A673 (cell line): ENCODE measurements around the gene SRRM2. TPM values are rescaled to one million over a fixed set of nuclear protein-coding genes. Genes with fewer than 3 reads are reported as not detected.

ENCODE experiments used
- BruUV-seq: library from RNA; stranded (reverse); fragments of 400-500 nt; replicated peaks from 2 replicates; lab custom pipeline; 2021; lab: Mats Ljungman, UMichigan
- CTCF ChIA-PET: fragments of 300-600 bp; sonication (Branson Sonifier 250); formaldehyde crosslinking; loops from one replicate; lab custom pipeline; 2022; ENCODE audit warnings: antibody characterized with exemption; lab: Charles Lee
- POLR2A ChIA-PET: fragments of 300-600 bp; sonication (Branson Sonifier 250); formaldehyde crosslinking; loops from one replicate; lab custom pipeline; 2022; ENCODE audit warnings: antibody characterized with exemption; ENCODE audit not compliant: low non-redundant PET; lab: Charles Lee
- DNase-seq: peaks from one replicate; pipeline ENCODE4 v3.0.0-alpha.2; 2015; ENCODE audit warnings: low spot score
- H3K27ac ChIP-seq: fragments of 200-600 bp; sonication (generic); 2 replicates; pipeline ENCODE4 v1.5.1; 2016; ENCODE audit warnings: mixed run types, low read depth, mild to moderate bottlenecking, mixed read lengths, antibody characterized with exemption, low read length; ENCODE audit not compliant: poor library complexity, severe bottlenecking
- H3K27me3 ChIP-seq: fragments of 200-600 bp; sonication (generic); replicated peaks from 2 replicates; pipeline ENCODE4 v1.6.1; 2017; ENCODE audit warnings: mixed run types, low read depth, mild to moderate bottlenecking, mixed read lengths, antibody characterized with exemption, low read length; ENCODE audit not compliant: insufficient read depth, poor library complexity
- H3K36me3 ChIP-seq: fragments of 200-600 bp; sonication (generic); 2 replicates; pipeline ENCODE4 v1.6.1; 2016; ENCODE audit warnings: mixed run types, mild to moderate bottlenecking, mixed read lengths, antibody characterized with exemption, low read length; ENCODE audit not compliant: insufficient read depth, poor library complexity, severe bottlenecking
- H3K4me1 ChIP-seq: fragments of 200-600 bp; sonication (generic); 2 replicates; pipeline ENCODE4 v1.6.1; 2017; ENCODE audit warnings: mixed run types, mild to moderate bottlenecking, mixed read lengths, antibody characterized with exemption, low read length; ENCODE audit not compliant: insufficient read depth, poor library complexity, severe bottlenecking
- H3K4me3 ChIP-seq: fragments of 200-600 bp; sonication (generic); 2 replicates; pipeline ENCODE4 v1.5.1; 2016; ENCODE audit warnings: low read depth, mixed run types, mild to moderate bottlenecking, mixed read lengths, low read length; ENCODE audit not compliant: poor library complexity, severe bottlenecking
- H3K9me3 ChIP-seq: fragments of 200-600 bp; sonication (generic); 2 replicates; pipeline ENCODE4 v1.6.1; 2016; ENCODE audit warnings: mixed run types, low read depth, mild to moderate bottlenecking, mixed read lengths, antibody characterized with exemption, low read length; ENCODE audit not compliant: poor library complexity, severe bottlenecking
- CTCF ChIP-seq: fragments of 300-800, 200-600 bp; sonication (generic); conservative IDR thresholded peaks from 2 replicates; pipeline ENCODE4 v1.5.1; 2017; ENCODE audit warnings: low read depth, mild to moderate bottlenecking, antibody characterized with exemption, low read length, moderate library complexity, mixed read lengths
- EZH2 ChIP-seq: fragments of 200-600 bp; sonication (generic); IDR thresholded peaks from 2 replicates; pipeline ENCODE4 v1.6.1; 2017; ENCODE audit warnings: borderline replicate concordance, low read depth, mild to moderate bottlenecking, mixed read lengths, antibody characterized with exemption, low read length; ENCODE audit not compliant: poor library complexity, severe bottlenecking
- intact Hi-C: fragments of 100-400 bp; cut with micrococcal nuclease; formaldehyde crosslinking; loops from one replicate; pipeline ENCODE4 v1.10.0; 2022; ENCODE audit not compliant: unreplicated experiment
- total RNA-seq: library from RNA; stranded (reverse); gene quantifications from 2 replicates; pipeline ENCODE4 v1.2.3, GENCODE V29; 2021

SRRM2 gene
- total RNA-seq, 1 experiment from 2014 or later: 642 TPM

GRCh38 chr16:2810651-2811050 is 58.2 kb downstream of the SRRM2 start:
- TF ChIP-seq EZH2 (no peak), CTCF (no peak)
- Histone ChIP-seq H3K9me3 (no peaks in the 10 kb centered on the region), H3K36me3 (no peaks in the 10 kb centered on the region), H3K4me3 (no peak overlapping the region), H3K27me3 (no peaks in the 10 kb centered on the region), H3K27ac (no peak overlapping the region), H3K4me1 (peaks cover 9% of the 10 kb centered on the region)
- CTCF ChIA-PET: no interaction called here
- DNase-seq: no peak
- intact Hi-C loops: no loop called here
- no TSS peak for BruUV-seq
- POLR2A ChIA-PET: no interaction called here

- no TSS peak for BruUV-seq
Observed at GRCh38 chr16:2811703-2812471, 59.4 kb downstream of the SRRM2 start.

GRCh38 chr16:2813771-2814221 is 61.4 kb downstream of the SRRM2 start:
- no peaks in the 10 kb centered on the region for H3K27me3 ChIP-seq
- no peak for DNase-seq
- H3K9me3 ChIP-seq: no peaks in the 10 kb centered on the region
- H3K27ac ChIP-seq: no peak overlapping the region
- no peak overlapping the region for H3K4me3 ChIP-seq
- H3K4me1 ChIP-seq: peaks cover 9% of the 10 kb centered on the region
- BruUV-seq: no TSS peak
- TF ChIP-seq CTCF (no peak), EZH2 (no peak)
- intact Hi-C loops: no loop called here
- ChIA-PET CTCF (no interaction called here), POLR2A (no interaction called here)
- H3K36me3 ChIP-seq: no peaks in the 10 kb centered on the region

More at GRCh38 chr16:2811703-2812471, 59.4 kb downstream of the SRRM2 start:
- Histone ChIP-seq H3K4me3 (no peak overlapping the region), H3K36me3 (no peaks in the 10 kb centered on the region), H3K27ac (no peak overlapping the region), H3K4me1 (peaks cover 9% of the 10 kb centered on the region), H3K27me3 (no peaks in the 10 kb centered on the region), H3K9me3 (no peaks in the 10 kb centered on the region)
- TF ChIP-seq CTCF (no peak), EZH2 (no peak)
- ChIA-PET CTCF (no interaction called here), POLR2A (interaction anchor here (0.6 kb wide), 1 partner anchor 54 kb away, joined by 3 read pairs; no protein-coding TSS in a partner anchor)
- intact Hi-C loops: no loop called here
- no peak for DNase-seq
